Mucosa of descending colon (tissue), 3 donors: ENCODE measurements around the gene WDCP. TPM values are rescaled to one million over a fixed set of nuclear protein-coding genes. Genes with fewer than 3 reads are reported as not detected.
"Not testable (repeated sequence)": the region's sequence is repeated elsewhere in the genome, so short reads cannot be mapped to it uniquely, and the experiment has no call there.

Source experiments
- ATAC-seq: fragments of 200-7000 bp; cut with Tn5 transposase; one replicate; pipeline ENCODE4 v1.9.1; 2020; ENCODE audit warnings: mild to moderate bottlenecking, moderate library complexity
- DNase-seq, 3 donors: peaks; one replicate each; pipeline ENCODE4 v3.0.0-alpha.2; 2020
- H3K36me3 ChIP-seq: fragments of 200-600 bp; one replicate; pipeline ENCODE4 v1.8.0; 2021; ENCODE audit warnings: low read depth, mild to moderate bottlenecking
- H3K4me1 ChIP-seq: fragments of 200-600 bp; one replicate; pipeline ENCODE4 v1.8.0; 2021; ENCODE audit warnings: low read depth, mild to moderate bottlenecking
- H3K4me3 ChIP-seq: fragments of 200-600 bp; one replicate; pipeline ENCODE4 v1.8.0; 2021; ENCODE audit warnings: mild to moderate bottlenecking
- H3K9me3 ChIP-seq: fragments of 200-600 bp; one replicate; pipeline ENCODE4 v1.8.0; 2021; ENCODE audit warnings: mild to moderate bottlenecking
- intact Hi-C, 2 donors: fragments of 100-400 bp; cut with DNase I in 1 of 2; cut with micrococcal nuclease in 1 of 2; formaldehyde crosslinking; loops; one replicate each; pipeline versions ENCODE4 v1.11.0 to v1.11.1; 2022; cut with DNase I, micrococcal nuclease
- total RNA-seq, 3 donors: library from RNA; stranded (reverse); fragmentation: NEBNext Ultra II Directional in 2 of 3; extraction: Animal tissue kit (Norgen Biotek cat#: 25700) in 2 of 3; gene quantifications; one replicate each; pipeline versions ENCODE4 v1.2.1 to v1.2.4, GENCODE V29; 2021 to 2023
- TF ChIP-seq, protein P1 (sequence below): fragments of 200-600 bp; IDR thresholded peaks from one replicate; pipeline ENCODE4 v1.8.0; 2022; ENCODE audit warnings: antibody characterized with exemption, mild to moderate bottlenecking
- donor health status: DM: no; HTN: no; CAD: no; lungs with moderate emphysema.
- donor health status: DM: no; HTN: no; CAD: no.
- donor health status: DM: no; HTN: yes; CAD: no.

Gene WDCP
- total RNA-seq, 3 donors from 2014 or later: 3.3 to 12.7 (median 4.6) TPM

DNA sequence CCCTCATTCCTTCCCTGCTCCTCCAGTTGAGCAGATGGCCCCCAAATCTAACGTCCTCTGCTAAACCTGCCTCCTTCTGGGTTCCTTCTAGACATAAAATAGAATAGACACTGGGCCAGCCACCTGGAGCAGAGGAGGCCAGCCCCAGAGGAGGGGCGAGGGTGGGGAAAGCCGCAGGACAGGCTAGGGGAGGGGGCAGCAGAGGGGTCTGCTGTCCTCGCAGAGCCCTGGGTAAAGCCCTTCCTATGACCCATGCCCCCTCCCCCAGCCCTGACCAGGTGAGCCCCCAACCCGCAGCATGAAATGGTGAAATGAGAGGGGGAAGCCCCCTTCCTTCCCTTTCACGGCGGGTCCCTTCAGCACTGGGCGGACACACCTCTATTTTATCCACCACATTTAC lies 29.5 kb downstream of the WDCP start:
- H3K4me1 ChIP-seq: no peaks in the 10 kb centered on the region
- H3K4me3 ChIP-seq: no peak overlapping the region
- no peak for DNase-seq
- no peaks in the 10 kb centered on the region for H3K36me3 ChIP-seq
- ATAC-seq: no peak
- no peaks in the 10 kb centered on the region for H3K9me3 ChIP-seq
- intact Hi-C loops: no loop called here
- TF ChIP-seq, protein P1, sequence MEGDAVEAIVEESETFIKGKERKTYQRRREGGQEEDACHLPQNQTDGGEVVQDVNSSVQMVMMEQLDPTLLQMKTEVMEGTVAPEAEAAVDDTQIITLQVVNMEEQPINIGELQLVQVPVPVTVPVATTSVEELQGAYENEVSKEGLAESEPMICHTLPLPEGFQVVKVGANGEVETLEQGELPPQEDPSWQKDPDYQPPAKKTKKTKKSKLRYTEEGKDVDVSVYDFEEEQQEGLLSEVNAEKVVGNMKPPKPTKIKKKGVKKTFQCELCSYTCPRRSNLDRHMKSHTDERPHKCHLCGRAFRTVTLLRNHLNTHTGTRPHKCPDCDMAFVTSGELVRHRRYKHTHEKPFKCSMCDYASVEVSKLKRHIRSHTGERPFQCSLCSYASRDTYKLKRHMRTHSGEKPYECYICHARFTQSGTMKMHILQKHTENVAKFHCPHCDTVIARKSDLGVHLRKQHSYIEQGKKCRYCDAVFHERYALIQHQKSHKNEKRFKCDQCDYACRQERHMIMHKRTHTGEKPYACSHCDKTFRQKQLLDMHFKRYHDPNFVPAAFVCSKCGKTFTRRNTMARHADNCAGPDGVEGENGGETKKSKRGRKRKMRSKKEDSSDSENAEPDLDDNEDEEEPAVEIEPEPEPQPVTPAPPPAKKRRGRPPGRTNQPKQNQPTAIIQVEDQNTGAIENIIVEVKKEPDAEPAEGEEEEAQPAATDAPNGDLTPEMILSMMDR: no peak

DNA sequence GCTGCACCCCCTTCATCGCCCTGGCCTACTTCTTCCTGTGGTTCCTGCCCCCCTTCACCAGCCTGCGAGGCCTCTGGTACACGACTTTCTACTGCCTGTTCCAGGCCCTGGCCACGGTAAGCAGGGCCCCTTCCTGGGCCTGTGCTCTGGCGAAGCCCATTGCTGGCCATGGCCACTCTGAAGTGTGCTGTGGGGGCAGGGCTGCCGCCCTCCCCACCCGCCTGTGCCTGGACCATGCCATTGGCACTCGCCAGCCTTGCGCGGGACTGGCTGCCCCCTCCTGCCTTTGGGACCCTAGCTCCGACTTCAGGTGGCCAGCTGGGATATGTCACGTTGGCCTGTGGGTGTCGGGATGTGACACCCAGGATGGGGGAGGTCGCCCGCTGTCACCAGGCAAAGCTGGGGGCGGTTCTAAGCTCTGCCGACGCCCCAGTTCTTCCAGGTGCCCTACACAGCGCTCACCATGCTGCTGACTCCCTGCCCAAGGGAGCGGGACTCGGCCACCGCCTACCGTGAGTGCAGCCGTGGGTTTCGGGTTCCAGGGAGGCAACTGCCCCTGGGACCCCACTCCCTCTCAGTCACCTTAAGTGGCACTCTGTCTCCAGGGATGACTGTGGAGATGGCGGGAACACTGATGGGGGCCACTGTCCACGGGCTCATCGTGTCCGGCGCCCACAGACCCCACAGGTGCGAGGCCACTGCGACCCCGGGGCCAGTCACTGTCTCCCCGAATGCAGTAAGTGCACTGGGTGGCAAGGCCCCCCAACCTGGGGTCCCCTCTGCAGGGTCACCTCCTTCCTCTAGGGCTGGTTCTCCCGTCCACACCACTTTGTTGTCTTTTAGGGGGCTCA lies 30.1 kb downstream of the WDCP start:
- DNase-seq (no peak), ATAC-seq (no peak)
- intact Hi-C loops: no loop called here
- Histone ChIP-seq H3K9me3 (no peaks in the 10 kb centered on the region), H3K4me3 (no peak overlapping the region), H3K36me3 (no peaks in the 10 kb centered on the region), H3K4me1 (no peaks in the 10 kb centered on the region)
- TF ChIP-seq, protein P1: no peak

DNA sequence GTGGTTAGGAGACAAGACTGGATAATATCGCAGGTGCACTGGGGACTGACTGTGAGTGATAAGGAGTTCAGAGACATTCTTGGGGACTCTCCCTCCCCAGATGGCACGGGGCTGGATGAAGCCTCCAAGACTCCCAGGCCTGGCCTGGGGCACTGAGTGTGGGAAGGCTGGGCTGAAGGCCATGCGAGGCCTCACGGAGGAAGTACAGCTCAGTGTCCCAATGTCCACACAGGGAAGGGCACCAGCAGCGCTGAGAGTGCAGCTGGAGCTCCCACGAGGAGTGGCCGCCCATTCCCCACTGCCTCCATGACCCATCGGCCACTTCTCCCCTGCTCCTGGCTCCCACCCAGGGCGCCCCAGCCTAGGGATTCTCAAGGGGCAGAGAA lies 30.8 kb downstream of the WDCP start:
- no peaks in the 10 kb centered on the region for H3K4me1 ChIP-seq
- no peaks in the 10 kb centered on the region for H3K36me3 ChIP-seq
- no peak overlapping the region for H3K4me3 ChIP-seq
- TF ChIP-seq, protein P1: no peak
- intact Hi-C loops: no loop called here
- DNase-seq: no peak
- no peaks in the 10 kb centered on the region for H3K9me3 ChIP-seq
- ATAC-seq: no peak

DNA sequence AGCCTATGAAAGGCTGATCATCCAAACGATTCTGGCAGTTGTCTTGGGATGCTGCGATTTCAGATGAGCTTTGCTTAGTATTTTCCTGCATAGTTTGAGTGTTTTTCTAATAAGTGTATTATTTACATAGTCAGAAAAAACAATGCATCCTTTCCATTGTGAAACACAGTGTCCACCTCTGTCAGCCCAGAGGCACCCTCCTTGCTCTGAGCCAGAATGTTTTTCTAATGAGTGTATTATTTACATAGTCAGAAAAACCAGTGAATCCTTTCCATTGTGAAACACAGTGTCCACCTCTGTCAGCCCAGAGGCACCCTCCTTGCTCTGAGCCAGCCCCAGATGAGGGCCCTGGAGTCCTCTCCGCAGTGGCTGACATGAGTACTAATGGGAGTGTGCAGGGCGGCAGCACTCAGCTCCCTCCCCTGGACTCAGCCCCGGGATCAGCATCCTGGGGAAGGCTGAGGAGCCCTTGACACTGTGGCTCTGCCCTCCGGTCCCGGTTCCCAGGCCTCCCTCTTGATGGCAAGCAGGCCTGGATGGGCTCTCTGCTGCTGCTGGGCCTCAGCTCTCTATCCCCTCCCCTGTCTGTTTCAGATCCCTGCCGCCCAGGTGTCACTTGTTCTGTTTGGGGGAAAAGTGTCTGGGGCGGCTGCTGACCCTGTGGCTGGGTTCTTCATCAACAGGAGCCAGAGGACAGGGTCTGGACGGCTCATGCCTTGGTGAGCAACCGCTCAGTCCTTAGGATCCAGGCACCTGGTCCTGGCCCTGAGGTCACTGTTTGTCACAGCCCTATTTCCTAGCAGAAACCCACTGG lies 31.4 kb downstream of the WDCP start:
- ATAC-seq (no peak), DNase-seq (no peak)
- H3K4me1 ChIP-seq: no peaks in the 10 kb centered on the region
- intact Hi-C loops: no loop called here
- no peaks in the 10 kb centered on the region for H3K9me3 ChIP-seq
- TF ChIP-seq, protein P1: no peak
- H3K36me3 ChIP-seq: no peaks in the 10 kb centered on the region
- H3K4me3 ChIP-seq: no peak overlapping the region

DNA sequence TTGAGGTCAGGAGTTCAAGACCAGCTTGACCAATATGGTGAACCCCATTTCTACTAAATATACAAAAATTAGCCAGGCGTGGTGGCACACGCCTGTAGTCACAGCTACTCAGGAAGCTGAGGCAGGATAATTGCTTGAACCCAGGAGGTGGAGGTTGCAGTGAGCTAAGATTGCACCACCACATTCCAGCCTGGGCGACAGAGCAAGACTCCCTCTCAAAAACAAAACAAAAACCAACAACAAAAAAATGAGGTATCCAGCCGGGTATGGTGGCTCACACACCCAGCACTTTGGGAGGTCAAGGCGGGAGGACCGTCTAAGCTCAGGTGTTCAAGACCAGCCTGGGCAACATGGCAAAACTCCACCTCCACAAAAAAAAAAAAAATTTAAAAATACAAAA lies 32.3 kb downstream of the WDCP start:
- H3K36me3 ChIP-seq, H3K4me3 ChIP-seq, DNase-seq, H3K9me3 ChIP-seq, intact Hi-C loops, H3K4me1 ChIP-seq, ATAC-seq: not testable (repeated sequence)
